HCT116 (cell line): Measurements from ENCODE around the gene DACT3. TPM values are rescaled to one million over a fixed set of nuclear protein-coding genes. Genes with fewer than 3 reads are reported as not detected.

ENCODE experiments used
- ATAC-seq: fragments of 200-7000 bp; cut with Tn5 transposase; 2 replicates; pipeline ENCODE4 v1.9.1; 2020; ENCODE audit warnings: mild to moderate bottlenecking, moderate library complexity
- BruUV-seq: library from RNA; stranded (reverse); fragments of 400-500 nt; replicated peaks from 2 replicates; lab custom pipeline; 2021; lab: Mats Ljungman, UMichigan
- CTCF ChIA-PET: fragments of 300-600 bp; sonication (Branson Sonifier 250); formaldehyde crosslinking; loops from one replicate; lab custom pipeline; 2021; ENCODE audit warnings: antibody characterized with exemption; lab: Charles Lee
- POLR2A ChIA-PET: fragments of 300-600, 350-600 bp; sonication (Branson Sonifier 250); formaldehyde crosslinking; loops from one replicate; lab custom pipeline; 2021; ENCODE audit warnings: antibody characterized with exemption; lab: Charles Lee
- RAD21 ChIA-PET, 2 experiments: fragments of 300-600 bp; sonication (Branson Sonifier 250); formaldehyde crosslinking; loops; one replicate each; lab custom pipeline; 2023; ENCODE audit warnings: low total read pairs in 2 of 2; ENCODE audit not compliant: uncharacterized antibody in 2 of 2, unreplicated experiment in 2 of 2, low non-redundant PET in 1 of 2; lab: Charles Lee
- DNase-seq: peaks from one replicate; pipeline ENCODE4 v3.0.0-alpha.2; 2010; ENCODE audit warnings: low read depth, low spot score
- H2AFZ ChIP-seq: fragments of 200-600 bp; shearing (Covaris generic), sonication (generic); 2 replicates; pipeline ENCODE4 v1.6.1; 2017; ENCODE audit warnings: low read depth, mixed run types, mixed read lengths, antibody characterized with exemption, low read length; ENCODE audit not compliant: poor library complexity, severe bottlenecking
- H3K27ac ChIP-seq: 2 replicates; pipeline ENCODE4 v1.5.1; 2012; ENCODE audit warnings: low read depth, low read length
- H3K27me3 ChIP-seq: fragments of 200-600 bp; sonication (generic); 2 replicates; pipeline ENCODE4 v1.6.1; 2016; ENCODE audit warnings: mixed run types, low read length, mixed read lengths; ENCODE audit not compliant: insufficient read depth
- H3K36me3 ChIP-seq, 2 experiments: fragments of 200-500 bp in 1 of 2; fragments of 200-600 bp in 1 of 2; sonication (Bioruptor generic) in 1 of 2; sonication (generic) in 1 of 2; 2 replicates each; pipeline versions ENCODE4 v1.5.1 to v1.6.1; 2014 to 2016; ENCODE audit warnings: low read length in 2 of 2, inconsistent platforms in 1 of 2, mixed read lengths in 1 of 2, mixed run types in 1 of 2; ENCODE audit not compliant: insufficient read depth in 2 of 2, control insufficient read depth in 1 of 2
- H3K4me1 ChIP-seq, 2 experiments: fragments of 200-600 bp in 1 of 2; sonication (generic) in 1 of 2; 2 replicates each; pipeline versions ENCODE4 v1.5.1 to v1.6.1; 2012 to 2017; ENCODE audit warnings: low read length in 2 of 2, inconsistent platforms in 1 of 2, mild to moderate bottlenecking in 1 of 2, mixed read lengths in 1 of 2, mixed run types in 1 of 2, moderate library complexity in 1 of 2; ENCODE audit not compliant: insufficient read depth in 2 of 2, control insufficient read depth in 1 of 2
- H3K4me2 ChIP-seq: fragments of 200-600 bp; sonication (generic); 2 replicates; pipeline ENCODE4 v1.6.1; 2017; ENCODE audit warnings: mixed run types, low read length, mixed read lengths
- H3K4me3 ChIP-seq, 2 experiments: fragments of 200-600 bp in 1 of 2; sonication (generic) in 1 of 2; replicated peaks in 1 of 2; 2 replicates each; pipeline ENCODE4 v1.5.1; 2011 to 2016; ENCODE audit warnings: low read length in 2 of 2, control low read depth in 1 of 2, low read depth in 1 of 2, mild to moderate bottlenecking in 1 of 2, mixed read lengths in 1 of 2, mixed run types in 1 of 2
- H3K79me2 ChIP-seq: fragments of 200-600 bp; sonication (generic); 2 replicates; pipeline ENCODE4 v1.6.1; 2017; ENCODE audit warnings: mild to moderate bottlenecking, mixed run types, low read length, moderate library complexity, mixed read lengths; ENCODE audit not compliant: insufficient read depth
- H3K9ac ChIP-seq: fragments of 200-600 bp; sonication (generic); 2 replicates; pipeline ENCODE4 v1.6.1; 2016; ENCODE audit warnings: low read length, mixed read lengths
- H3K9me2 ChIP-seq: fragments of 200-600 bp; sonication (generic), shearing (Covaris generic); 2 replicates; pipeline ENCODE4 v1.6.1; 2017; ENCODE audit warnings: mixed run types, mild to moderate bottlenecking, moderate library complexity; ENCODE audit not compliant: insufficient read depth
- H3K9me3 ChIP-seq, 2 experiments: fragments of 200-500 bp in 1 of 2; fragments of 200-600 bp in 1 of 2; sonication (Bioruptor generic) in 1 of 2; sonication (generic) in 1 of 2; 2 replicates each; pipeline ENCODE4 v1.6.1; 2014 to 2017; ENCODE audit warnings: low read length in 2 of 2, mixed read lengths in 2 of 2, inconsistent platforms in 1 of 2, low read depth in 1 of 2, mild to moderate bottlenecking in 1 of 2, mixed run types in 1 of 2, moderate library complexity in 1 of 2; ENCODE audit not compliant: control insufficient read depth in 1 of 2, insufficient read depth in 1 of 2
- H4K20me1 ChIP-seq: fragments of 200-600 bp; sonication (generic), shearing (Covaris generic); 2 replicates; pipeline ENCODE4 v1.6.1; 2017; ENCODE audit warnings: mixed run types, mild to moderate bottlenecking, moderate library complexity; ENCODE audit not compliant: insufficient read depth
- CBX3 ChIP-seq: IDR thresholded peaks from 2 replicates; pipeline ENCODE4 v1.6.1; 2012; ENCODE audit warnings: low read depth
- EGR1 ChIP-seq: IDR thresholded peaks from 2 replicates; pipeline ENCODE4 v1.6.1; 2012; ENCODE audit warnings: low read depth
- ELF1 ChIP-seq: IDR thresholded peaks from 2 replicates; pipeline ENCODE4 v1.6.1; 2012; ENCODE audit warnings: low read depth, borderline replicate concordance
- EZH2phosphoT487 ChIP-seq: fragments of 200-600 bp; IDR thresholded peaks from 2 replicates; pipeline ENCODE4 v1.6.1; 2018; ENCODE audit warnings: antibody characterized with exemption, borderline replicate concordance
- POLR2A ChIP-seq: IDR thresholded peaks from 2 replicates; pipeline ENCODE4 v1.7.0; 2011; ENCODE audit warnings: borderline replicate concordance; ENCODE audit not compliant: insufficient read depth, insufficient read length; ENCODE audit errors: extremely low read depth
- POLR2AphosphoS5 ChIP-seq: IDR thresholded peaks from 2 replicates; pipeline ENCODE4 v1.6.1; 2011; ENCODE audit warnings: mild to moderate bottlenecking, low read depth, low read length, moderate library complexity
- RAD21 ChIP-seq: IDR thresholded peaks from 2 replicates; pipeline ENCODE4 v1.6.1; 2012; ENCODE audit warnings: low read depth, mild to moderate bottlenecking
- SIN3A ChIP-seq: IDR thresholded peaks from 2 replicates; pipeline ENCODE4 v1.6.1; 2012; ENCODE audit warnings: low read depth
- SP1 ChIP-seq: IDR thresholded peaks from 2 replicates; pipeline ENCODE4 v1.6.1; 2012; ENCODE audit warnings: low read depth
- SRF ChIP-seq: IDR thresholded peaks from 2 replicates; pipeline ENCODE4 v1.6.1; 2012; ENCODE audit warnings: low read depth
- TCF7L2 ChIP-seq: IDR thresholded peaks from 2 replicates; pipeline ENCODE4 v1.7.0; 2011; ENCODE audit warnings: borderline replicate concordance, inconsistent platforms; ENCODE audit not compliant: insufficient read depth, insufficient read length; ENCODE audit errors: extremely low read depth
- ZFX ChIP-seq: fragments of 450-650 bp; IDR thresholded peaks from 2 replicates; pipeline ENCODE4 v1.6.1; 2017
- intact Hi-C: fragments of 100-400 bp; cut with micrococcal nuclease; formaldehyde crosslinking; loops from 2 replicates; pipeline ENCODE4 v1.10.0; 2022
- total RNA-seq: library from RNA; stranded (reverse); gene quantifications from one replicate; pipeline ENCODE4 v1.2.1, GENCODE V29; 2021; ENCODE audit not compliant: unreplicated experiment
- TF ChIP-seq, protein P1 (sequence below), 3 experiments: fragments of 200-600 bp in 1 of 3; sonication (generic) in 1 of 3; IDR thresholded peaks in 2 of 3; conservative IDR thresholded peaks in 1 of 3; 2 replicates each; pipeline ENCODE4 v1.5.1; 2012 to 2017; ENCODE audit warnings: low read depth in 2 of 3, low read length in 2 of 3, antibody characterized with exemption in 1 of 3, borderline replicate concordance in 1 of 3, control low read depth in 1 of 3, mild to moderate bottlenecking in 1 of 3, mixed read lengths in 1 of 3, mixed run types in 1 of 3, moderate library complexity in 1 of 3; ENCODE audit not compliant: insufficient read depth in 1 of 3
- TF ChIP-seq, protein P2 (sequence below): IDR thresholded peaks from 2 replicates; pipeline ENCODE4 v1.6.1; 2011; ENCODE audit warnings: mild to moderate bottlenecking, low read length, moderate library complexity; ENCODE audit not compliant: insufficient replicate concordance; ENCODE audit errors: extremely low read depth

The DACT3 gene
- total RNA-seq, 1 experiment from 2014 or later, result 2.0 TPM

DNA sequence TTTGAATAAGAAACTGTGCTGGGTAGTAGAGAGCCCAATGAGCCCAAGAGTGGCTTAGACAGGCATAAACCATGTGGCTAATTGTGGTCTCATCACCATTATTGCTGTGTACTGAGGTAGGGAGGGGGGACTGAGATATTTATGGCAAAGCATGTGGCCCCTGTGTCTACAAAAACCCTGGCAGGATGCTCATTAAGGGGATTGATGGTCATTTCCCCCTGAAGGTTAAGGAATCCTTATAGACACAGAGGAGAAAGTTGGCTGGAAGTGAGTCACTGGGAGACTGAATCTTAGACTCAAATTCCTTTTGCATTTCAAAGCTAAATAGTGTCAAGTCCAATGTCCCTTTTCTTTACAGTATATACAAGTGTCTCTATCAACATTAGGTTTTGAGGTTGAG is 9.8 kb upstream of the DACT3 start:
- H2AFZ ChIP-seq, result no peak overlapping the region
- BruUV-seq, result no TSS peak
- H3K79me2 ChIP-seq, result no peaks in the 10 kb centered on the region
- H3K27me3 ChIP-seq, result no peaks in the 10 kb centered on the region
- RAD21 ChIA-PET, result no interaction called here
- peaks cover 0 to 11% of the 10 kb centered on the region in 2 experiments; a peak in 2 of 4 replicates for H3K36me3 ChIP-seq
- no peaks in the 10 kb centered on the region for H3K4me1 ChIP-seq
- no peak overlapping the region for H3K4me3 ChIP-seq
- no peak overlapping the region for H3K4me2 ChIP-seq
- no peak overlapping the region for H3K27ac ChIP-seq
- DNase-seq (no peak), ATAC-seq (no peak)
- CTCF ChIA-PET, result interaction anchor here (3.1 kb wide), 1 partner anchor 9 kb away, joined by 15 read pairs; the partner anchor contains the start of gene DACT3
- H3K9me3 ChIP-seq, result no peaks in the 10 kb centered on the region
- TF ChIP-seq, protein P1, sequence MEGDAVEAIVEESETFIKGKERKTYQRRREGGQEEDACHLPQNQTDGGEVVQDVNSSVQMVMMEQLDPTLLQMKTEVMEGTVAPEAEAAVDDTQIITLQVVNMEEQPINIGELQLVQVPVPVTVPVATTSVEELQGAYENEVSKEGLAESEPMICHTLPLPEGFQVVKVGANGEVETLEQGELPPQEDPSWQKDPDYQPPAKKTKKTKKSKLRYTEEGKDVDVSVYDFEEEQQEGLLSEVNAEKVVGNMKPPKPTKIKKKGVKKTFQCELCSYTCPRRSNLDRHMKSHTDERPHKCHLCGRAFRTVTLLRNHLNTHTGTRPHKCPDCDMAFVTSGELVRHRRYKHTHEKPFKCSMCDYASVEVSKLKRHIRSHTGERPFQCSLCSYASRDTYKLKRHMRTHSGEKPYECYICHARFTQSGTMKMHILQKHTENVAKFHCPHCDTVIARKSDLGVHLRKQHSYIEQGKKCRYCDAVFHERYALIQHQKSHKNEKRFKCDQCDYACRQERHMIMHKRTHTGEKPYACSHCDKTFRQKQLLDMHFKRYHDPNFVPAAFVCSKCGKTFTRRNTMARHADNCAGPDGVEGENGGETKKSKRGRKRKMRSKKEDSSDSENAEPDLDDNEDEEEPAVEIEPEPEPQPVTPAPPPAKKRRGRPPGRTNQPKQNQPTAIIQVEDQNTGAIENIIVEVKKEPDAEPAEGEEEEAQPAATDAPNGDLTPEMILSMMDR (IDR thresholded peaks at IDR 0.05 in 2 of 3, conservative IDR thresholded peaks at IDR 0.05 in 1 of 3; ENCODE audit: borderline replicate concordance in 1 of 3, insufficient read depth in 1 of 3, low read depth in 2 of 3, low read length in 2 of 3), result no peak
- TF ChIP-seq, all 23 proteins: peak for 0
- intact Hi-C loops, result no loop called here
- POLR2A ChIA-PET, result interaction anchor here (1.1 kb wide), 1 partner anchor 9 kb away, joined by 6 read pairs; the partner anchor contains the start of gene DACT3
- no peaks in the 10 kb centered on the region for H4K20me1 ChIP-seq
- no peaks in the 10 kb centered on the region for H3K9me2 ChIP-seq
- no peak overlapping the region for H3K9ac ChIP-seq

DNA sequence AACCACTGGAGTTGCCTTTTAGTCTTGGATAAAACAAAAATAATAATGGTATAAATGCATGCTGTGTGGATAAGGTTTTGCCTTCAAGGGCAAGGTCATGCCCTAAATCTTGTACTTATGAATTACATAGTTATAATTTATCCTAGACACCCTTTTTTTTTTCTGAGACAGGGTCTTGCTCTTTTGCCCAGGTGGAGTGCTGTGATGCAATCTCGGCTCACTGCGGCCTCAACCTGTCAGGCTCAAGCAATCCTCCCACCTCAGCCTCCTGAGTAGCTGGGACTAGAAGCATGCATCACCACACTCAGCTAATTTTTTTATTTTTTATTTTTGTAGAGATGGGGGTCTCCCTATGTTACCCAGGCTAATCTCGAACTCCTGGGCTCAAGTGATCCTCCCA is 7.7 kb upstream of the DACT3 start:
- POLR2A ChIA-PET, result no interaction called here
- RAD21 ChIA-PET, result no interaction called here
- BruUV-seq, result no TSS peak

More for the DNA sequence above, 7.7 kb upstream of the DACT3 start:
- H3K79me2 ChIP-seq, result no peaks in the 10 kb centered on the region
- H4K20me1 ChIP-seq, result no peaks in the 10 kb centered on the region
- ATAC-seq (no peak), DNase-seq (no peak)
- H3K9ac ChIP-seq, result no peak overlapping the region
- H3K4me3 ChIP-seq, result no peak overlapping the region
- H3K4me1 ChIP-seq, result no peaks in the 10 kb centered on the region
- peaks cover 0 to 3% of the 10 kb centered on the region in 2 experiments; a peak in 1 of 4 replicates for H3K36me3 ChIP-seq
- no peak overlapping the region for H2AFZ ChIP-seq
- H3K9me2 ChIP-seq, result no peaks in the 10 kb centered on the region
- TF ChIP-seq CBX3 (no peak), SP1 (no peak), SIN3A (no peak), ELF1 (no peak), ZFX (no peak), POLR2A (no peak), TCF7L2 (no peak), POLR2AphosphoS5 (no peak), SRF (no peak), EGR1 (no peak), RAD21 (no peak), EZH2phosphoT487 (no peak)
- TF ChIP-seq, protein P2, sequence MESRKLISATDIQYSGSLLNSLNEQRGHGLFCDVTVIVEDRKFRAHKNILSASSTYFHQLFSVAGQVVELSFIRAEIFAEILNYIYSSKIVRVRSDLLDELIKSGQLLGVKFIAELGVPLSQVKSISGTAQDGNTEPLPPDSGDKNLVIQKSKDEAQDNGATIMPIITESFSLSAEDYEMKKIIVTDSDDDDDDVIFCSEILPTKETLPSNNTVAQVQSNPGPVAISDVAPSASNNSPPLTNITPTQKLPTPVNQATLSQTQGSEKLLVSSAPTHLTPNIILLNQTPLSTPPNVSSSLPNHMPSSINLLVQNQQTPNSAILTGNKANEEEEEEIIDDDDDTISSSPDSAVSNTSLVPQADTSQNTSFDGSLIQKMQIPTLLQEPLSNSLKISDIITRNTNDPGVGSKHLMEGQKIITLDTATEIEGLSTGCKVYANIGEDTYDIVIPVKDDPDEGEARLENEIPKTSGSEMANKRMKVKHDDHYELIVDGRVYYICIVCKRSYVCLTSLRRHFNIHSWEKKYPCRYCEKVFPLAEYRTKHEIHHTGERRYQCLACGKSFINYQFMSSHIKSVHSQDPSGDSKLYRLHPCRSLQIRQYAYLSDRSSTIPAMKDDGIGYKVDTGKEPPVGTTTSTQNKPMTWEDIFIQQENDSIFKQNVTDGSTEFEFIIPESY, result no peak
- H3K27ac ChIP-seq, result no peak overlapping the region
- intact Hi-C loops, result no loop called here
- H3K9me3 ChIP-seq, result no peaks in the 10 kb centered on the region
- H3K4me2 ChIP-seq, result no peak overlapping the region
- no peaks in the 10 kb centered on the region for H3K27me3 ChIP-seq
- CTCF ChIA-PET, result no interaction called here
